HG02759 (cell line): ENCODE measurements around the gene KDM7A.
"Not testable (repeated sequence)": the region's sequence is repeated elsewhere in the genome, so short reads cannot be mapped to it uniquely, and the experiment has no call there.

ENCODE experiments used
- ATAC-seq: cut with Tn5 transposase; IDR thresholded peaks from one replicate; pipeline ENCODE4 v1.9.1; 2021; ENCODE audit warnings: mild to moderate bottlenecking, moderate library complexity; ENCODE audit not compliant: unreplicated experiment

The KDM7A gene

DNA sequence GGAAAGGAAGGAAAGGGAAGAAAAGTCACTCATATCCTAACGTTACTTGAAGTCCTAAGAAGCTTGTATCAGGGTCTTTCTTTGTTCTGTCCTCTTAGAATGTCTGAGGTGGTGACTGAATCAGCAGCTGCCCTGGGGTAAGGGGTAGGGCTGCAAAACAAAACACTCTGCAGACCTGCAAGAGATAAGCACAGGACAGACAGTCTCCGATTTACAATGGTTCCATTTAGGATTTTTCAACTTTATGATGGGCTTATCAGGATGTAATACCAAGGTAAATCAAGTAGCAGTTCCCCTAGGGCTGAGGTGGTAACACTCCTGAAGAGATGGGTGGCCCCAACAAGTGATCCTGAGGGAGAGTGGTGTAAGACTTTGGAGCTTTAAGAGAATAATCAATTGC, 16.5 kb downstream of the KDM7A start:
- no peak for ATAC-seq

DNA sequence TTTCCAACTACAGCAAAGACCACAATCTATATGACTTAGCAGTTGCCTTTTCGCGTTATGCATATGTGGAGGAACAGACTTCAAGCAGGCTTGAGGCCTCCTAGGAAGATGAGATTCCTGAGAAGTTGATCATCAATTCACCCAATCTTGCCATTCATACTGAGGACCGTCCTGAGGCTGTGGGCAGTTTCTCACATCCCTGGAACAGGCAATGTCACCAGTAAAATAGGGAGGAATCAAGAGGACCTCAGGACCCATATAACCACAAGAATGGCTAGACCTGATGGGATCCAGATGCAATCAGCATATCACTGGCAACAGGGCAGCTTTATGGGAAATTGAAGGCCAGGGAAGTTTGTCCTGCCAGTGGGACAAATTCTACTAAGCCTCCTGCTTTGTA, 17.3 kb downstream of the KDM7A start:
- ATAC-seq = no peak

DNA sequence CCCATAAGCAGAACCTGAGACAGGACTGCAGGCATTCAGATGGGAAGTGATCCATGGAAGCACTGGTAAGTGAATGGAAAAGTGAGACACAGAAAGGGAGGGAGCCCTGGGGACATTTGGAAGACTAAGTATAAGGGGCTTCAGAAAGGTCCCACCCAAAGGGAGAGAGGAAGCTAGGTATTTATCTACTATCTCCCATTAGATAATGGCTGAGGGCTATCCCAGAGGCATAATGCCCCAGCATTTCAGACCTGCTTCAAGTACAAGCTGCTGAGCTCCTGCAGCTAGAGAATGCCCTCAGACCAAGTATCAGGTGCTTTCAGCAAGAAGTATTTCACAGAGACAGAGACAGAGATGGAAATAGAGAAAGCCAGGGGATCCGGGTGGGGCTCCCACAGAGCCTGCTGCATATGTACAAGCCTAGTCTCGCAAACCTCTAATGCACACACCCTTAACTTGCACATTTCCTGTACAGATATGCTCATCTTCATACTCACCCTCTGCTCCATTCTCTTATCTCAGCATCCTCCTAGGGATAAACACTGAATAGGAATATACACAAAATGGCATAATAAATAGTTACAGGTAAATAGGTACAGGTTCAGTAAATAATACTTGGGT, 20.2 kb downstream of the KDM7A start:
- no peak for ATAC-seq

DNA sequence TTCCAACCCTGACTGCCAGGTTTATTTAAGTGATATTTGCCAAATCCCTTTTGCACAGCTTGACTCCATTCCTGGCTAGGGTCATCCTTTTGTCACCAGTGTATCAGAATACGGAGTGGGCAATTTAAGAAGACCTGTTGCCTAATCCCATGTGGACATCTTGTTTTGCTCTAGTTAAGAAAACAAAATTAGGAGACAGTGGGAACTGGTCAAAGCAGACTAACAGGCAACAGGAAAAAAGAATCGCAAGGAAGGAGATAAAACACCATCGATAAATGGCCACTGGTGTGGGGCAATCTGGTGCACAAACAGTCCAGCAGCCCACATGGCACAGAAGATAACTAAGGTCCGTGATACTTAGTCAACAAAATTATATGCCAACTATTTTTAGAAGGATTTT, 21.4 kb downstream of the KDM7A start:
- no peak for ATAC-seq

DNA sequence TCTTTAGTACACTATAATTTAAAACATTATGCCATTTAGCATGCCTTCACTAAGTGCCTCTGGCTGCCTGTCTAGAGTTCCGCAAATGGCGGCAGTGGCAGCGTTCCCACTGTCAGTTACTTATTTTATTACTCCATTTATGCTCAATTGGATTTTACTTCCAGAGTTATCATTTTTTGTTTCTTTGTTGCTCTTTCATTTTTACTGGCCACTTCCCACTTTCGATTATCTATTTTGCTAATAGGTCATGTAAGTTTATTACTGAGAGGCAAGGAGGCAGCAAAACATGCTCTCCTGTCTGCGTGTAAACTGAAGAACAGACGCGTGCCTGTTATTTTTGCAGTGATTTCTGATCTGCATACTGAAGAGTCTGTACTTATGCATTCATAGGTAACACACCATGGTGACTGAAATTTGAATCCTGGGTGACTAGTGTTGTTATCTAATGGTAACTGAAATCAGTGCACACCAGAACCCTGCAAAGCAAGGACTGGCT, 23.1 kb downstream of the KDM7A start:
- no peak for ATAC-seq

DNA sequence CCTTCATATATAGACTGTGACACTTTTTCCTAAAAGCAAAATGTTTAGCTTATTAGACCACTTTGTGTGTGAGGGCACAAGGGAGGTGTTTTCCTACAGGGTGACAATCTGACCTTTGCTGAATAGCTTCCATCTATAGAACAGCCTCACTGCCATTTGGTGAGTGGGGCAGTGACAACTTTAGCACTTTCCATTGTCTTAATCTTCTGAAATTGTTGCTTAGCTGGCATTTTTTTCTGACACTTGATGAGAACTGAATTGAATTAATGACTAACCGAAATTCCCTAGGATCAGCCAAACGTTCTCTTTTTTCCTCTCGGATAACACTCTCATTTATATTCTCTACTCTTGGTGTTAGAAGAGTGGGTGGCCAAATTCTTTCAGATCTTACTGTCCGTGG, 30.2 kb downstream of the KDM7A start:
- no peak for ATAC-seq

DNA sequence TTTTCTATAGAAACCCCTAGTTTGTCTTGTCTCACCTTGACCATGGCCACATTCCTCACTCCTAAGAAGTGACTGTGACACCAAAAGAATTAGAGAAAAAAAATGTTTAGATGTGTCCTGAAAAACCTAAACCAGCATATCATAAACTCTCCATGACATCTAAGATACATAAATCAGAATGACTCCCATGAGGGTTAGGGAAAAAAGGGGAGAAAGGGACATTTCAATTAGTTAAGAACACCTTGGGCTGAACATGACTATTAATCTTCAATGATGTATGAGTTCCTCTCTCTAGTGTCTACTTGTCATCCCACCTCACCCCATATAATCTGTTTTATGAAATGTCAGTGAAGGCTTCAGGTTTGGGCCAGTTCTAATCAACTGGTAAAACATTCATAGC, 31.1 kb downstream of the KDM7A start:
- no peak for ATAC-seq

DNA sequence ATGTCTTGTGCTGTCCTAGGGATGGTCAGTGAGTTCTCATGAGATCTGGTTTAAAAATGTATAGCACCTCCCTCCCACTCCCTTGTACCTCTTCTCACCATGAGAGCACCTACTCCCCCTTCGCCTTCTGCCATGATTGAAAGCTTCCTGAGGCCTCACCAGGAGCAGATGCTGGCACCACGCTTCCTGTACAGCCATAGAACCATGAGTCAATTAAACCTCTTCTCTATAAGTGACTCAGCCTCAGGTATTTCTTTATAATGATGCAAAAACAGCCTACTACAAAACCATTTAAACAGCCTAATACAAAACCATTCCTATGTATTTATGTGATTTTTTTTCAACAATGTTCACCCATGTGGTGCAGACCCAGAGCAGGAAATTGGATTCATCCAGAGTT, 32.0 kb downstream of the KDM7A start:
- no peak for ATAC-seq

DNA sequence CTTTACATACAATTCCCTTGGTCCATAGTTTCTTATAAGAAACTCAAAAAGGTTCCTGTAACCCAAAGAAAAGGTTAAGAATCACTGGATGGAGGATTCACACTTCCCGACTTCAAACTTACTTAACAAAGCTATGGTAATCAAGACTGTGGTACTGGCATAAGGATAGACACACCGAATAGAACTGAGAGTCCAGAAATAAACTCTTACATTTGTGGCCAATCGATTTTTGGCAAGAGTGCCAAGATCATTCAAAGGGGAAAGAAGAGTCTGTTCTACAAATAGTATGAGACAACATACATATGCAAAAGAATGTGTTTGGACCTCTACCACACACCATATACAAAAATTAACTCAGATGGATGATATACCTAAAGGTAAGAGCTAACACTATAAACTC, 32.8 kb downstream of the KDM7A start:
- ATAC-seq = no peak

DNA sequence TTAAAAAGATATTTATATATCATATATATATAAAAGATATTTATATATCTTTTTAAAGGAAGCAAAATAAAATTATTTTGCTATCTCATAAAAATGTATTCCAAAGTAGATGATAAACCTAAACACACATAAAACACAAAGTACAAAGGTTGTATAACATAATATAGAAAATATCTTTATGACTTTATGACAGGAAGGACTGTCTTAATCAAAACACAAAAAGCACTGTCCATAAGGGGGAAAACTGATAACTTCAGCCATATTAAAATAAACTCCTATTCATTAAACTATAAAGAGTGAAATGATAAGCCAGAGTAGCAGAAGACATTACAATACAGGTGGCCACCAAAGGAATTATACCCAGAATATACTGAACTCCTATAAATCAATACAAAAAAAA, 34.8 kb downstream of the KDM7A start:
- ATAC-seq = no peak

DNA sequence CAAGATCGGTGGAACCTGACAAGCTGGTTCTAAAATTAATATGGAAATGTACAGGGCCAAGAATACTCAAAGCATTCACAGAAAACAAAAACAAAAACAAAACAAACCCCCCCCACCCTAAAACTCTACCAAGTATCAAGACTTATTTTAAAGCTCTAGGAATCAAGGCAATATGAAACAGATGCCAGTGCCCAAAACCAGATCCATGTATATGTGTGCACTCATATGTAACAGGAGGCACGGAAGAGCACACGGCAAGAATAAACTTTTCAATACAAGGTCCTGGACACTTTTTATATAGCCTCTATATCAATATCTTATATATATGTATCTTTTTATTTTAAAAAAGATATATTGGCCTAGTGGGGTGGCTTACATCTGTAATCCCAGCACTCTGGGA, 35.5 kb downstream of the KDM7A start:
- no peak for ATAC-seq

DNA sequence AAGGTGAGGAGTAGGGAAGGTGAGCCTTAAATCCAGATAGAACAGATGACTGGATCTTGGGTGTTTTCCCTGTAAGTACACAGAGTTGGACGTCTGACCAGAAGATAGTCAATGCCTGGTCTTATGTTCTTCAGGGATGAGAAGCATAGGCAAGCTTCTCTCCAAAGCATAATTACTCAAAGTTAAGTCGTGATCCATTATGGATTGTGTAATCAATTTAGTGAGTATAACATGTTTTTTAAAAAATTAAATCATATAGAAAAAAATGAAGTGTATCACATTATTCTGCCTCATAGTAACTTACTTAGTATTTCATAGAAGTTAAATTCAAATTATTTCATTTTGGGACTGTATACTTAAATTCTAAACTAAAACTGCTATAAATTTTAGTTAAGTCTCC, 39.7 kb downstream of the KDM7A start:
- no peak for ATAC-seq

DNA sequence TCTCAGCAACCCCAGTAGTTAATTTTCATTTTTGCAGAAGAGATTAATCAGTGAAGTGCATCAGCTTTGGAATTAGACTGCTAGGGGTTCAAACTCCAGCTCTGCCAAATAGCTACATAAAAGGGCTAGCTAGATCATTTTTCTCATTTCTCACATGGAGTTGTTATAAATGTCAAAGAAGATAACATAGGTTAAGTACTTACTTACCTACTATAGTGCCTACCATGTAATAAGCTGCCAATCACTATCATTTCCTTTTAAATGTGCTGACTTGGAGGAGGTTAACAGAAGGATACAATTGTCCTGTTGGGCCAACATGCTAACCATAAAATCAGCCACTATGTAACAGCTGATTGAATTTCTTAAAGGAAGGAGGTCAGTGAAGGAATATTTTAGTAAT, 40.7 kb downstream of the KDM7A start:
- no peak for ATAC-seq

DNA sequence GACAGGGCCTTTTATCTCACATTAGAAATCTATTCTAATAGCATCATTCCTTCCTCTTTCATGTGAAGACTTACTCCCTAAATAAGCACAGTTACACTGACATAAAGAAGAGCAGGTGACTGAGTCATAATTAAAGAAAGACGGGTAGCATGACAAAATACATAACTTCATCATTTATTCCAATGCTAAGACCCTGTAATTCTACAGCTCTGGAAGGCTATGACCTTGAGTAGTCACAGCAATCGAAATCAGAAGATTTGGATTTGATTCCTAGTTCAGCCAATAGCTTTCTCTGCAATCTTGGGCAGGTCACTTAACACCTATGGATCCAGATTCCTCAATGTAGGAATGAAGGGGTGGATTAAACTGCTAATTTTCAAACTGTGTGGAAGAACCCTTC, 42.7 kb downstream of the KDM7A start:
- no peak for ATAC-seq

DNA sequence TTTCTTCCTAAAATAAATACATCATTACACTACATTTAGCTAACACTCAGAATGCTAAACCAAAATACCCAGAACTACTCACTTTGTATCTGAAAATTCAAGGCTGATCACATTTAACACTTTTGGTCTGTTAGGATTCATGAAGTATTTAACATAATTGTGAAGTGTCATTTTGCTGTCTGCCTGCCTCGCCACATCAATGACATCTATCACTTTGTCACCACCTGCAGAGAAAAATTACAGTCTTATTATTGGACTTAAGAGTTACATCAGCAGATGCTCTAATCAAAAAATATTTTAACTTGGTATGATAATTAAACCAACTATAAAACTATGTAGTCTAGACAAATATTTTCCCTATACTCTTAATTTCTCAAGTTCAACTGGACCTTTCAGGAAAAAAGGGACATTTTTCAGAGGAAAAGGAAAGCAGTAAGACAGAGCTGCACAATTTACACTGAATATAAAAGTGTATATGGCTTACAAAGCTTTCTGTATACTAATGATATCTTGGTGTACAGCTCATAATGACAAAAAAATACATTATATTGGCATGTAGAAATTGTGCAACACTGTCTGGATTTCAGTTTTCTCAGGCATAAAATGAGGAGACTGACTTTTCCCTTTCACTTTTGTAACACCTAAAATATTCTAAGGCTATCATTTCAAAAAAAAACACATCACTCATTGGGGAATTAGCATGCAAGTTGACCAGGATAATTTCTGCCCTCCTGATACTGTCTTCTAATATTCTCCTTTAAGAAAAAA, 49.2 kb downstream of the KDM7A start:
- no peak for ATAC-seq

DNA sequence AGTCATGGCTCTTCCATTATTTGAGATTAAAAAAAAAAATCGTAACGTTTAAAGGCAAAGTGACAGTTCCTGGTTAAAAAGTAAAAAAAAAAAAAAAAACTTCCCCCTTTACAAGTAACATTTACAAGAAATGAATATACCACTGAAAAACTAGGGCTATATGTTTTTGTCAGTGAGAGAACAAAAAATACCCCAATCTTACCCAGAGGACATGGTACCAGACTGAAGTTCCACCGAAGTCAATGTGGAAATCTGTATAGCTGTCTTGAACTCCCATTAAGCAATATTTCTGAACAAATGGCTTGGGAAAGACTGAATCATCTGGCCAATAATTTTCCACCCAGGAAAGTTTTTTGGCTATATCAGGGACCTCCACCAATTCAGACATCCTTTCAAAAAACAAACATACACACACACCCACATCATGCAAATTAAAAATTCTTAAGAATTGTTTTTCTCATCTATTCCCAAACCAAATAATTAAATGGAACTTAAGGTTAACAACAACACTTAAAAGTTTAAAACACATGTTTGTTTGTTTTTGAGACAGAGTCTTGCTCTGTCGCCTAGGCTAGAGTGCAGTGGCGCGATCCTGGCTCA, 50.2 kb downstream of the KDM7A start:
- no peak for ATAC-seq

DNA sequence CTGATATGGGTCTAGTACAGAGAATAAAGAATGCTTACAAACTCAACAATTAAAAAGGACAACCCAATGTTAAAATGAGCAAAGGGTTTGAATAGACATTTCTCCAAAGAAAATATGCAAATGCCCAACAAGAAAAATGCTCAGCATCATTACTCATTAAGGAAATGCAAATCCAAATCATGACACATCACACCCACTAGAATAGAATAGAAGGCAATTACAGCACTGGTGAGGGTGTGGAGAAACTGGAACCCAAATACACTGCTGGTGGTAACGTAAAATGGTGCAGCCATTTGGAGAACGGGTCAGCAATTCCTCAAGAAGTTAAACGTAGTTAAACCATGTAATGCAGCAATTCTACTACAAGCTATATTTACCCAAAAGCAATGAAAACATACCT, 53.8 kb downstream of the KDM7A start:
- ATAC-seq = no peak

DNA sequence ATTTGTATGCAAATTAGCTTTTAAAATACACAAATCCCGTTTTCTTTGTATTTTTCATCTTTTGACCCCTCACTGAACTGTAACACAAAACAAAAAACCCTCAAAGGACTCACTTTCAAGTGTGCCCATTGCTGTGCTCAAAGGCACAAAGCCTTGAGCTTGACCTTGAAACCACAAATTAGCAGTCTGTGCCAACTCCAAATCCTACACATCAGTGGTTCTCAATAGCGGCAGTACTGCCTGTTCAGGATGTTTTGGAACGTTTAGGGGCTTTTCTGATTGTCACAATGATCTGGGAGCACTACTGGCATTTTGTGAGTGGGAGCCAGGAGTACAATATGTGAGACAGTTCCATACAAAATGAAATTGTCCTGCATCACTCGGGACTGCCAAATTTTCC, 55.5 kb downstream of the KDM7A start:
- ATAC-seq = no peak

DNA sequence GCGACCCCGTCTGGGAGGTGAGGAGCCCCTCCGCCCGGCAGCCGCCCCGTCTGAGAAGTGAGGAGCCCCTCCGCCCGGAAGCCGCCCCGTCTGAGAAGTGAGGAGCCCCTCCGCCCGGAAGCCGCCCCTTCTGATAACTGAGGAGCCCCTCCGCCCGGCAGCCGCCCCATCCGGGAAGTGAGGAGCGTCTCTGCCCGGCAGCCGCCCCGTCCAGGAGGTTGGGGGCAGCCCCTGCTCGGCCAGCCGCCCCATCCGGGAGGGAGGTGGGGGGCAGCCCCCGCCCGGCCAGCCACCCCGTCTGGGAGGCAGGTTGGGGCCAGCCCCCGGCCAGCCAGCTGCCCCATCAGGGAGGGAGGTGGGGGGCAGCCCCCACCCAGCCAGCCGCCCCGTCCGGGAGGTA, 62.0 kb downstream of the KDM7A start:
- ATAC-seq = not testable (repeated sequence)

DNA sequence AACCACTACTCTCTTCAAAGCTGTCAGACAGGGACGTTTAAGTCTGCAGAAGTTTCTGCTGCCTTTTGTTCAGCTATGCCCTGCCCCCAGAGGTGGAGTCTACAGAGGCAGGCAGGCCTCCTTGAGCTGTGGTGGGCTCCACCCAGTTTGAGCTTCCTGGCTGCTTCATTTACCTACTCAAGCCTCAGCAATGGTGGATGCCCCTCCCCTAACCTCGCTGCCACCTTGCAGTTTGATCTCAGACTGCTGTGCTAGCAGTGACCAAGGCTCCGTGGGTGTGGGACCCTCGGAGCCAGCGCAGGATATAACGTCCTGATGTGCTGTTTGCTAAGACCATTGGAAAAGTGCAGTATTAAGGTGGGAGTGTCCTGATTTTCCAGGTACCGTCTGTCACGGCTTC, 68.0 kb downstream of the KDM7A start:
- ATAC-seq = not testable (repeated sequence)

DNA sequence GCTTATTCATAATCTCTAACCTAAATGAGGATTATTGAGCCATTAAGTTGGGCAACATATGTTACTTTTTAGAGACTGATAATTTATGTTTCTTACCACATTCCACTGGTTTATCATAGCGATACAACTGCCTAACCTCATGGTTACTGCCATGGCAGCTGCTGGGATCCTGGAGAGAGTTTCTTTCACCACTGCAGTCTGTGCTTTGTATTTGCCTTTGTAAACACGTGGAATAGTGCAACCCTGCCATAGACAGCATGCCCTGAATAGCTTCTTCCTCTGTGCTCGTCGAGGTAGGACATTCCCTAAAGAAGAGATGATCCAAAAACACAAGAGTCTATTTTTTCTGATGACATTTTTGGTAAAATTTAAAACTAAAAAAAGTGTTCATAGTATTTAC, 80.3 kb downstream of the KDM7A start:
- ATAC-seq = no peak

DNA sequence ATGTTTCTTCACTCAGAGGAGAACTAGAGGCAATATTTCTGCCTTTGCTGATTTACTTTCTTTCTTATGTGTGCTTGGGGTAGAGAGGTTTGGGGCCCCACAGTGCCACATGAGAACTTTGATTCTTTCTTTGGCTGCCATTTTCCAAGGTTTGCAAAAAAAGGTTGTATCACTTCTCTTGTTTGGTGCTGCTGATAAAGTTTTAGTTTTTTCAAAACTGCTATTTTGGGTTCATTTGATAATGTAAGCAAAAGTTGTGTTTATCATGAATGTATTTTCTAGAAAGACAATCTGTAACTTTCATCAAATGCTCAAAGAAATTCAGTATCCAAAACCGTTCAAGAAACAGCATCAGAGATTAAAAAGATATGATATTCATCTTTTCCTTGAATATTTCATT, 83.4 kb downstream of the KDM7A start:
- ATAC-seq = no peak
